Natural killer cell (primary cell): ENCODE results near the gene EMSY. TPM values are rescaled to one million over a fixed set of nuclear protein-coding genes. Genes with fewer than 3 reads are reported as not detected.
"Not testable (repeated sequence)": the region's sequence is repeated elsewhere in the genome, so short reads cannot be mapped to it uniquely, and the experiment has no call there.

Source experiments
- ATAC-seq, 3 donors: fragments of 150-1000 bp in 2 of 3; fragments of 200-7000 bp in 1 of 3; cut with Tn5 transposase; 1 replicate in 1 of 3; 2 replicates in 2 of 3; pipeline ENCODE4 v1.10.0; 2021; ENCODE audit warnings: mild to moderate bottlenecking in 2 of 3, moderate library complexity in 2 of 3
- DNase-seq, 2 donors: peaks; one replicate each; pipeline versions ENCODE4 v3.0.0 to v3.0.0-alpha.2; 2013 to 2021; ENCODE audit warnings: mixed read lengths in 1 of 2
- H3K27ac ChIP-seq: one replicate; pipeline ENCODE4 v1.5.1; 2013; ENCODE audit warnings: mild to moderate bottlenecking, low read length
- H3K27me3 ChIP-seq: one replicate; pipeline ENCODE4 v1.6.1; 2013; ENCODE audit warnings: low read length; ENCODE audit not compliant: control insufficient read depth, insufficient read depth
- H3K36me3 ChIP-seq: one replicate; pipeline ENCODE4 v1.6.1; 2013; ENCODE audit warnings: low read length; ENCODE audit not compliant: control insufficient read depth, insufficient read depth
- H3K4me1 ChIP-seq: one replicate; pipeline ENCODE4 v1.6.1; 2013; ENCODE audit warnings: low read length; ENCODE audit not compliant: control insufficient read depth, insufficient read depth
- H3K4me3 ChIP-seq: one replicate; pipeline ENCODE4 v1.5.1; 2013; ENCODE audit warnings: low read length
- H3K9me3 ChIP-seq: one replicate; pipeline ENCODE4 v1.6.1; 2013; ENCODE audit warnings: low read length; ENCODE audit not compliant: control insufficient read depth, insufficient read depth
- H3K27ac Mint-ChIP-seq, 2 donors: one replicate each; pipeline ENCODE4 v1.8.0; 2022; ENCODE audit warnings: mild to moderate bottlenecking in 2 of 2, mixed read lengths in 2 of 2, moderate library complexity in 1 of 2
- H3K27me3 Mint-ChIP-seq, 2 donors: one replicate each; pipeline ENCODE4 v1.8.0; 2022; ENCODE audit warnings: low read depth in 2 of 2, mixed read lengths in 2 of 2
- H3K36me3 Mint-ChIP-seq: one replicate; pipeline ENCODE4 v1.8.0; 2022; ENCODE audit warnings: mixed read lengths
- H3K4me1 Mint-ChIP-seq, 2 donors: one replicate each; pipeline ENCODE4 v1.8.0; 2022; ENCODE audit warnings: mixed read lengths in 2 of 2
- H3K4me3 Mint-ChIP-seq: one replicate; pipeline ENCODE4 v1.8.0; 2022; ENCODE audit warnings: mild to moderate bottlenecking, moderate library complexity, mixed read lengths
- H3K9me3 Mint-ChIP-seq, 2 donors: one replicate each; pipeline ENCODE4 v1.8.0; 2022; ENCODE audit warnings: mixed read lengths in 2 of 2
- CTCF ChIP-seq: fragments of 200-600 bp; IDR thresholded peaks from one replicate; pipeline ENCODE4 v1.8.0; 2022; ENCODE audit warnings: antibody characterized with exemption
- WGBS: methylation state at CpG from one replicate; pipeline ENCODE4 v1.1.7; 2013; ENCODE audit warnings: missing lambda C conversion rate; ENCODE audit not compliant: insufficient coverage; 5-methylcytosine and 5-hydroxymethylcytosine counted together
- intact Hi-C: fragments of 100-400 bp; cut with micrococcal nuclease; formaldehyde crosslinking; loops from one replicate; pipeline ENCODE4 v1.14.2; 2022
- total RNA-seq, 4 donors: library from RNA; stranded (reverse); fragments of 120-200 nt in 1 of 4; gene quantifications; one replicate each; pipeline versions ENCODE4 v1.2.3 to v1.2.4, GENCODE V29; 2013 to 2022

The EMSY gene
- total RNA-seq, 3 donors from 2014 or later (not counting 1 experiment from before 2014, with no cell fraction given) = 36.0 to 43.8 (median 39.4) TPM

GRCh38 chr11:76567261-76567660 lies 122.4 kb downstream of the EMSY start:
- H3K27ac ChIP-seq = no peak overlapping the region
- no peak overlapping the region for H3K4me3 ChIP-seq
- Mint-ChIP-seq H3K36me3 (no peaks in the 10 kb centered on the region), H3K4me1 (no peaks in the 10 kb centered on the region), H3K4me3 (no peak overlapping the region), H3K9me3 (peaks cover 0 to 2% of the 10 kb centered on the region in 2 donors), H3K27ac (no peak overlapping the region), H3K27me3 (peaks cover 12 to 17% of the 10 kb centered on the region in 2 donors)
- H3K36me3 ChIP-seq = no peaks in the 10 kb centered on the region
- DNase-seq = no peak
- no peak for TF ChIP-seq CTCF
- ATAC-seq = no peak
- H3K4me1 ChIP-seq = no peaks in the 10 kb centered on the region
- peaks cover 5% of the 10 kb centered on the region for H3K27me3 ChIP-seq
- intact Hi-C loops = no loop called here
- no peaks in the 10 kb centered on the region for H3K9me3 ChIP-seq
- 75% methylated on average over 3 of the region's 3 CpGs for WGBS

- Histone ChIP-seq H3K4me3 (no peak overlapping the region), H3K27me3 (peaks cover under 1% of the 10 kb centered on the region), H3K9me3 (no peaks in the 10 kb centered on the region), H3K27ac (no peak overlapping the region), H3K36me3 (no peaks in the 10 kb centered on the region), H3K4me1 (no peaks in the 10 kb centered on the region)
- Mint-ChIP-seq H3K36me3 (no peaks in the 10 kb centered on the region), H3K27me3 (peaks cover 15 to 17% of the 10 kb centered on the region in 2 donors), H3K4me1 (no peaks in the 10 kb centered on the region), H3K9me3 (peaks cover 0 to 2% of the 10 kb centered on the region in 2 donors), H3K4me3 (no peak overlapping the region), H3K27ac (no peak overlapping the region)
- 43% methylated on average over 4 of the region's 4 CpGs for WGBS
- intact Hi-C loops = no loop called here
- DNase-seq = no peak
- no peak for ATAC-seq
- no peak for TF ChIP-seq CTCF
Measured at GRCh38 chr11:76568139-76568538, 123.3 kb downstream of the EMSY start.

- Mint-ChIP-seq H3K4me3 (no peak overlapping the region), H3K27ac (no peak overlapping the region), H3K9me3 (peaks cover 0 to 2% of the 10 kb centered on the region in 2 donors), H3K27me3 (peaks cover 17 to 21% of the 10 kb centered on the region in 2 donors), H3K4me1 (no peaks in the 10 kb centered on the region), H3K36me3 (no peaks in the 10 kb centered on the region)
- ATAC-seq (no peak), DNase-seq (no peak)
- intact Hi-C loops = no loop called here
- Histone ChIP-seq H3K27ac (no peak overlapping the region), H3K4me3 (no peak overlapping the region), H3K27me3 (no peaks in the 10 kb centered on the region), H3K9me3 (no peaks in the 10 kb centered on the region), H3K4me1 (no peaks in the 10 kb centered on the region), H3K36me3 (no peaks in the 10 kb centered on the region)
- 100% methylated on average over 1 of the region's 1 CpG for WGBS
- no peak for TF ChIP-seq CTCF
Measured at GRCh38 chr11:76568621-76569020, 123.8 kb downstream of the EMSY start.

GRCh38 chr11:76572181-76572875 lies 127.5 kb downstream of the EMSY start:
- H3K36me3 Mint-ChIP-seq, H3K9me3 ChIP-seq, H3K27ac ChIP-seq, H3K9me3 Mint-ChIP-seq, H3K27me3 ChIP-seq, H3K4me1 ChIP-seq, H3K4me3 Mint-ChIP-seq, H3K4me1 Mint-ChIP-seq, ATAC-seq, intact Hi-C loops, DNase-seq, H3K4me3 ChIP-seq, H3K36me3 ChIP-seq, H3K27ac Mint-ChIP-seq: not testable (repeated sequence)
- peaks cover 23 to 27% of the 10 kb centered on the region in 2 donors for H3K27me3 Mint-ChIP-seq
- 95% methylated on average over 9 of the region's 12 CpGs for WGBS
